ENCODE results near the gene TMEM62.

The TMEM62 gene

DNA sequence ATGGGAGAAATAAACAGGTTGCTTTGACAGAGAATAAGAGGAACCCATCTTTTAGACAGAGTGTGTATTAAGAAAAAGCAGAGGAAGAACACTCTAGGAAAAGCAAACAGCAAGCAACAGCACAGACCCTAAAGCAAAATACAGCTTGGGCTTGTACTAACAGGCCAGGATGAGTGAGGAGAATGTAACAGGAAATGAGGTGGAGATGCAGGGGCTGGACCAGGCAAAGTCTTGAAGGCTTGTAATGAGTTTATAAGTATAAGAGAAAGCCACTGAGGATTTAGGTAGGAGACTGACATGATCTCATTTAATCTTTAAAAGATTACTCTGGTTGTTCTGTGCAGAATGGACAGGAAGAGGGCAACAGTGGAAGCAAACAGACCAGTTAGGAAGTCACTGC is 32.4 kb upstream of the TMEM62 start:
- Histone ChIP-seq H3K9me3 (ENCODE audit: control insufficient read depth, insufficient read depth, low read length) (no peaks in the 10 kb centered on the region), H3K4me3 (ENCODE audit: low read length) (no peak overlapping the region), H3K4me1 (ENCODE audit: control insufficient read depth, insufficient read depth, low read length) (no peaks in the 10 kb centered on the region), H3K27ac (ENCODE audit: low read length) (no peak overlapping the region), H3K27me3 (ENCODE audit: control insufficient read depth, insufficient read depth, low read length) (no peaks in the 10 kb centered on the region), H3K36me3 (ENCODE audit: control insufficient read depth, insufficient read depth, low read length) (no peaks in the 10 kb centered on the region; the same call in 1 of the 2 replicates)
- DNase-seq (ENCODE audit: low read depth, low spot score), result no peak

DNA sequence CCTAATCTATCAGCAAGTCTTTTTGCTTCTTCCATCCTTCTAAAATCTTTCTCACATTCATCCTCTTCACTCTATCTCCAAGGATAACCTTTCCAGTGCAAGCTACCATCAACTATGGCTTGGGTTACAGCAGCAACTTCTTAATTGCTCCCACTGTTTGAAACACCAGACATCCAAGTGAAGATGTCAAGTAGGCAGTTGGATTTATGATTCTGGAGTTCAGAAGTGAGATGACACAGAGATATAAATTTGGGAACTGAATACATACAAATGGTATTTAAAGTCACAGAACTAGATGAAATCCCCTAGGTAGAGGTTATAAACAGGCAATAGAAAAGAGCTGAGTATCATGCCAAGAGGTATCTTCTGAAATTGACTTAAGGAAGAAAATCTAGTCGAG is 31.2 kb upstream of the TMEM62 start:
- no peak overlapping the region for H3K27ac ChIP-seq (ENCODE audit: low read length)
- H3K27me3 ChIP-seq (ENCODE audit: control insufficient read depth, insufficient read depth, low read length), result no peaks in the 10 kb centered on the region
- no peaks in the 10 kb centered on the region; the same call in 1 of the 2 replicates for H3K36me3 ChIP-seq (ENCODE audit: control insufficient read depth, insufficient read depth, low read length)
- DNase-seq (ENCODE audit: low read depth, low spot score), result no peak
- no peaks in the 10 kb centered on the region for H3K9me3 ChIP-seq (ENCODE audit: control insufficient read depth, insufficient read depth, low read length)
- WGBS (ENCODE audit: insufficient coverage, insufficient read length), result no CpG with 5 or more reads among the region's 1 CpG
- no peak overlapping the region for H3K4me3 ChIP-seq (ENCODE audit: low read length)
- H3K4me1 ChIP-seq (ENCODE audit: control insufficient read depth, insufficient read depth, low read length), result no peaks in the 10 kb centered on the region

DNA sequence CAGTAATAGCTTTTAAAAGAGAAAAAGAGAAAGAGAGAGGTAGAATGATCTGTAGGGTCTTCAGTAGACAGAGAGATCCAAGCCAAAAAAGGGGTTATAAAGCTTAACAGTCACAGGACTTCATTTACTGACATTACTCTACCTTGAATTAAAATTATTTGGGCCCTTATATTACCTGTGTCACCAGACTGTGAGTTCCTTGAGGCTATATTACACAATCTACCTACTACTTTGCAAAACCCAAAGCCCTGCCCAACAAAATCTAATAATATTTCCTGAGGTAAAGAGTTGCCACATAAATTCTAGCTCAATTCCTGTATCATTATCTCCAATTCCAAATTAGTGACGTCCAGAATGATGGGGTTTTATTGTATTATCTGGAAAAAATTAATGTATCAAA is 29.5 kb upstream of the TMEM62 start:
- no peak for DNase-seq (ENCODE audit: low read depth, low spot score)
- Histone ChIP-seq H3K4me3 (ENCODE audit: low read length) (no peak overlapping the region), H3K36me3 (ENCODE audit: control insufficient read depth, insufficient read depth, low read length) (no peaks in the 10 kb centered on the region; the same call in 1 of the 2 replicates), H3K4me1 (ENCODE audit: control insufficient read depth, insufficient read depth, low read length) (no peaks in the 10 kb centered on the region), H3K27ac (ENCODE audit: low read length) (no peak overlapping the region), H3K9me3 (ENCODE audit: control insufficient read depth, insufficient read depth, low read length) (no peaks in the 10 kb centered on the region), H3K27me3 (ENCODE audit: control insufficient read depth, insufficient read depth, low read length) (no peaks in the 10 kb centered on the region)
- WGBS (ENCODE audit: insufficient coverage, insufficient read length), result no CpG with 5 or more reads among the region's 1 CpG

DNA sequence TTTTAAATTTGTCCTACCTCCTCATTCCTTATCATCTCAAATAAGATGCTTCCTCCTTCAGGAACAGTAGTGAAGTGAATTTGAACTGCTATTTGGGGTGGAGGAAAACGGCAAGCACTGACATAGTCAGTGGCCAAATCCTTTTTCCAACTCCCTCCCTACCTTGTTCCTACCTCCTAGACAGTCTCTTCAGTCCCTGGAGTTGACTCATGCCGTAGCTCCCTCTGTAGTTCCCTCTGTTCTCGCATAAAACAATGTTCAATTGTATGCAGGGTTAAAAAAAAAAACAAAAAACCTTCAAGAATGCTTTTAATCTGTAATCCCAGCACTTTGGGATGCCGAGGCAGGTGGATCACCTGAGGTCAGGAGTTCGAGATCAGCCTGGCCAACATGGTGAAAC is 29.0 kb upstream of the TMEM62 start:
- no peak overlapping the region for H3K4me3 ChIP-seq (ENCODE audit: low read length)
- H3K9me3 ChIP-seq (ENCODE audit: control insufficient read depth, insufficient read depth, low read length), result no peaks in the 10 kb centered on the region
- DNase-seq (ENCODE audit: low read depth, low spot score), result no peak
- WGBS (ENCODE audit: insufficient coverage, insufficient read length), result no CpG with 5 or more reads among the region's 5 CpGs
- no peaks in the 10 kb centered on the region for H3K4me1 ChIP-seq (ENCODE audit: control insufficient read depth, insufficient read depth, low read length)
- H3K36me3 ChIP-seq (ENCODE audit: control insufficient read depth, insufficient read depth, low read length), result no peaks in the 10 kb centered on the region; the same call in 1 of the 2 replicates
- no peaks in the 10 kb centered on the region for H3K27me3 ChIP-seq (ENCODE audit: control insufficient read depth, insufficient read depth, low read length)
- H3K27ac ChIP-seq (ENCODE audit: low read length), result no peak overlapping the region

DNA sequence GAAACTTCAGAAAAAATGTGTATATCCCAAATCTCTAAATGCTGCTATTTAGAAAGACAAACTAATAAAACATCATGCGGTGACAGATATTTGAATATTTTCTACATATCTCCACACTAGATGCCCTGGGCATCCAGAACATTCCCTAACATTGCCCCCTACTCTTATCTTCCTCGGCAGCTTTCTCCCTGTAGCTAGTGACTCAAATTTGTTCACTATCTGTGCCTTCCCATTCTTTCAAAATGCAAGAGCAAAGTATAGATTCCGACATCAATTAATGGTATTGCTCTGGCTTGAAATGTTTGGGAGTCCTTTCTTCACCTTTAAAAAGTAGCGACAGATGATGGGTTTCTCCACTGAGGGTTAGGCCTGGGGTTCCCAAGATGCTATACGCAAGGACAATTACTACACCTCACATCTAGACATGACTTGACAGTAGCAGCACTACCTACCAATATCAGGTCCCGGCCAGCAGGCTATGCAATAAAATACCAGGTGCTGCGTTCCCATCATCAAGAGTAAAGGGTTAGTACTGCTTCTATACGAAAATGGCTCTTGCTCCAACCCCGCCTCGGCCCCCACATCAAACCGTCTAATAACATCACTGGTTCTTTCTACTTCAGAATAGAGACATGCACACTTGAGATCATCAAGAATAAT is 28.2 kb upstream of the TMEM62 start:
- Histone ChIP-seq H3K27me3 (ENCODE audit: control insufficient read depth, insufficient read depth, low read length) (no peaks in the 10 kb centered on the region), H3K9me3 (ENCODE audit: control insufficient read depth, insufficient read depth, low read length) (no peaks in the 10 kb centered on the region), H3K4me3 (ENCODE audit: low read length) (peak overlapping the region; percentile 73; the same call in 1 of the 2 replicates), H3K36me3 (ENCODE audit: control insufficient read depth, insufficient read depth, low read length) (no peaks in the 10 kb centered on the region; the same call in 1 of the 2 replicates), H3K27ac (ENCODE audit: low read length) (no peak overlapping the region), H3K4me1 (ENCODE audit: control insufficient read depth, insufficient read depth, low read length) (no peaks in the 10 kb centered on the region)
- DNase-seq (ENCODE audit: low read depth, low spot score), result no peak
- WGBS (ENCODE audit: insufficient coverage, insufficient read length), result no CpG with 5 or more reads among the region's 11 CpGs

DNA sequence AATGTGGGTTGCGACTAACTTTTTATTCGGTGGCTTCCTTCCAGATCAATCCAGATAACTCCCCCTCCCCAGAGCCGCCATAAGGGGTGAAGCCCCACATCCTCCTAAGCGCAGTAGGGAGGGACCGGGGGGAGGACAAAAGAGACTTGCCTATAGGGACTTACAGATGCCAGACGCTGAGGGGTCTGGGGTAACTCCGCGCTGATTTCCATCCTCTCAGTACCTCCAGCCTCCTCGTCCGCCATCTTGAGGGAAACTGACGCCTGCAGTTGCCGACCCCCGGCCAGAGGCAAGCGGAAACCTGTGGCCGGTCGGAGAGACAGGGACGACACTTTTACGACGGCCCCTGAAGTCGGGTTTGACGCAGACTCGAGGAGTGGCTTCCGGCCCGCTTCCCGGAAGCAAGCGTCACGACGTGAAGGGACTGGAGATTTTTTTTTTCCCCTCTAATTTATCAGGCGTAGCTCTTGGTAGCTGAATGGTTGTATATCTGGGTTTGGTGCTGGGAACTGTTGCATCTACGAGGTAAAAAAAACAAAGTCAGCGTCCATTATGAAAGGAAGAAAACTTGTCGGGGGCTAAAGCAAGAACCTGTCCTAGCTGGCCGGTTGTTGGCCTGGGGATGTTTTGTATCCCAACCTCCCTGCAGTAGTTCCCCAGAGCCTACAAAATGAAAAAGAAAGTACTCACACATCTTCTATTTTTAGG is 27.5 kb upstream of the TMEM62 start, which contains the start of gene UBR1:
TSS of gene UBR1 (minus strand) at position 261 of the 708 bp plus-strand sequence. CDS start at position 245, 16 bp downstream.
- Histone ChIP-seq H3K4me1 (ENCODE audit: control insufficient read depth, insufficient read depth, low read length) (no peaks in the 10 kb centered on the region), H3K36me3 (ENCODE audit: control insufficient read depth, insufficient read depth, low read length) (no peaks in the 10 kb centered on the region; the same call in 1 of the 2 replicates), H3K27ac (ENCODE audit: low read length) (no peak within 1 kb of the TSS), H3K9me3 (ENCODE audit: control insufficient read depth, insufficient read depth, low read length) (no peaks in the 10 kb centered on the region), H3K4me3 (ENCODE audit: low read length) (peak within 1 kb of the TSS; percentile 73; the same call in 1 of the 2 replicates), H3K27me3 (ENCODE audit: control insufficient read depth, insufficient read depth, low read length) (no peaks in the 10 kb centered on the region)
- no CpG with 5 or more reads among the region's 33 CpGs for WGBS (ENCODE audit: insufficient coverage, insufficient read length)
- DNase-seq (ENCODE audit: low read depth, low spot score), result peak; percentile 84

DNA sequence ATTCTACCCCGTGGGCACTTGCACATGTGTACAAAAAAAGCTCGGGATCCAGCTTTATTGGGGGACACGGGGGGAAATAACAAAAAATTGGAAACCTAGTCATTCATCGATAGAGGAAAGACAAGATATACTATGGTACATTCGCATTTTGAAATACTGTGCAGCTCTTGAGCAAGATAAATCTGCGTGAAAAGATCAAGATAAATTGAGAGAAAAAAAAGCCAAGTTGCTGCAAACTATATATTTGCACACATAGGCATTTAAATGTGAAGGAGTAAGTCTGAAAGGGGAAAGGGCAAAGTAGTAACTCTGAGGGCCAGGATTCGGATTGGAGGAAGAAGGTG is 26.9 kb upstream of the TMEM62 start:
- Histone ChIP-seq H3K27ac (ENCODE audit: low read length) (no peak overlapping the region), H3K4me3 (ENCODE audit: low read length) (peak overlapping the region; percentile 73; the same call in 1 of the 2 replicates)
- WGBS (ENCODE audit: insufficient coverage, insufficient read length), result no CpG with 5 or more reads among the region's 7 CpGs

DNA sequence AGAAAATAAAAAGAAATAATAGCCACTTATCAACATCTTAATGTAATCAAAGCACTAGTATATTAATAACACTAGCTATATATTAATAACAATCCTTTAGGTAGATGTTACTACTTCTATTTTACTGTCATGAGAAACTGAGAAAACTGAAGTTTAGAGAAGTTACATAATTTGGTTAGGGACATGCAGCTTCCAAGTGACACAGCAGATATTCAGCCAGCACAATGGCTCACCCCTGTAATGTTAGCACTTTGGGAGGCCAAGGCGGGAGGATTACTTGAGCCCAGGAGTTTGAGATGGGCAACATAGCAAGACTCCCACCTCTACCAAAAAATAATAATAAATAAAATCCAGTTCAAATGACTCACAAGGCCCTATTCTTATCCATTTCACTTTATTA is 25.6 kb upstream of the TMEM62 start:
- H3K27me3 ChIP-seq (ENCODE audit: control insufficient read depth, insufficient read depth, low read length), result no peaks in the 10 kb centered on the region
- no peaks in the 10 kb centered on the region for H3K9me3 ChIP-seq (ENCODE audit: control insufficient read depth, insufficient read depth, low read length)
- WGBS (ENCODE audit: insufficient coverage, insufficient read length), result no CpG with 5 or more reads among the region's 1 CpG
- H3K4me3 ChIP-seq (ENCODE audit: low read length), result no peak overlapping the region
- DNase-seq (ENCODE audit: low read depth, low spot score), result no peak
- no peak overlapping the region for H3K27ac ChIP-seq (ENCODE audit: low read length)
- no peaks in the 10 kb centered on the region; the same call in 1 of the 2 replicates for H3K36me3 ChIP-seq (ENCODE audit: control insufficient read depth, insufficient read depth, low read length)
- H3K4me1 ChIP-seq (ENCODE audit: control insufficient read depth, insufficient read depth, low read length), result no peaks in the 10 kb centered on the region

More for the DNA sequence above, 26.9 kb upstream of the TMEM62 start:
- H3K36me3 ChIP-seq (ENCODE audit: control insufficient read depth, insufficient read depth, low read length), result no peaks in the 10 kb centered on the region; the same call in 1 of the 2 replicates
- no peaks in the 10 kb centered on the region for H3K4me1 ChIP-seq (ENCODE audit: control insufficient read depth, insufficient read depth, low read length)
- DNase-seq (ENCODE audit: low read depth, low spot score), result no peak
- no peaks in the 10 kb centered on the region for H3K27me3 ChIP-seq (ENCODE audit: control insufficient read depth, insufficient read depth, low read length)
- no peaks in the 10 kb centered on the region for H3K9me3 ChIP-seq (ENCODE audit: control insufficient read depth, insufficient read depth, low read length)

DNA sequence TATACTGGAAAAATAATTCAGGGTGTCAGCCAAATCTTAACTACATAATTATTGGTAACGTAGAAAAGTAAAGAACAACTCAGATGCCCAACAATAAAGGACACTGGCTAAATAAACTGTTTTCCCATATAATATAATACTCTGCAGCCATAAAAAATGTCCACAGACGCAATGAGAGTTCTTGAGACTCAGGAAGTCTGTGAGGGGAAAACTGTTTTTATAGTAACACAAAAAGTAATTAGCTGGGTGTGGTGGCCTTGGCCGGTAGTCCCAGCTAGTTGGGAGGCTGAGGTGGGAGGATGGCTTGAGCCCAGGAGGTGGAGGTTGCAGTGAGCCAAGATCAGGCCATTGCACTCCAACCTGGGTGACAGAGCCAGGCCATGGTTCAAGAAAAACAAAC is 22.0 kb upstream of the TMEM62 start:
- DNase-seq (ENCODE audit: low read depth, low spot score), result no peak

DNA sequence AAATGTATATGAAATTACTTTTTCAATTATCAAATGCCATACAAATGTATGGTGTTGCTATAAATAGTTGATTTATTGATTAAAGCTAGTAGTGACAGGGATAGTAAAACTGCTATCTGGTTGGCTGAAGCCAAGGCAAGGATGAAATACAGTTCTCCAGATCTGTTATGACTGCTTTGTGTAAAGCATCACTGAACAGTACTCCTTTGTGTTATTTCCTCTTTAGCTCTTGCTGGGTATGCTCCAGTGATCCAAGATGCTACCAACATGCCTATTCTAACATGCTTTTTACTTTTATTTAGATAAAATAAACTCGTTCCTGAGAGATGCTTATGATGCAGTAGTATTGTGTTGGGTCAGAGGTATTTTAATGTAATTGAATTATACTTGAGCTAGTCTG is 15.1 kb upstream of the TMEM62 start:
- WGBS (ENCODE audit: insufficient coverage, insufficient read length), result no CpG with 5 or more reads among the region's 1 CpG
- no peaks in the 10 kb centered on the region for H3K9me3 ChIP-seq (ENCODE audit: control insufficient read depth, insufficient read depth, low read length)
- H3K4me3 ChIP-seq (ENCODE audit: low read length), result no peak overlapping the region
- no peaks in the 10 kb centered on the region for H3K36me3 ChIP-seq (ENCODE audit: control insufficient read depth, insufficient read depth, low read length)
- DNase-seq (ENCODE audit: low read depth, low spot score), result no peak
- no peaks in the 10 kb centered on the region; the same call in none of the 2 replicates for H3K4me1 ChIP-seq (ENCODE audit: control insufficient read depth, insufficient read depth, low read length)
- no peak overlapping the region for H3K27ac ChIP-seq (ENCODE audit: low read length)
- H3K27me3 ChIP-seq (ENCODE audit: control insufficient read depth, insufficient read depth, low read length), result peaks cover 1% of the 10 kb centered on the region; the same call in 1 of the 2 replicates

More for the DNA sequence above, 22.0 kb upstream of the TMEM62 start:
- H3K4me1 ChIP-seq (ENCODE audit: control insufficient read depth, insufficient read depth, low read length), result no peaks in the 10 kb centered on the region
- no peaks in the 10 kb centered on the region for H3K36me3 ChIP-seq (ENCODE audit: control insufficient read depth, insufficient read depth, low read length)
- H3K9me3 ChIP-seq (ENCODE audit: control insufficient read depth, insufficient read depth, low read length), result no peaks in the 10 kb centered on the region
- no peak overlapping the region for H3K27ac ChIP-seq (ENCODE audit: low read length)
- WGBS (ENCODE audit: insufficient coverage, insufficient read length), result no CpG with 5 or more reads among the region's 3 CpGs
- H3K27me3 ChIP-seq (ENCODE audit: control insufficient read depth, insufficient read depth, low read length), result no peaks in the 10 kb centered on the region
- no peak overlapping the region for H3K4me3 ChIP-seq (ENCODE audit: low read length)

Measured in iPS DF 6.9 (cell line).